WTC11 (cell line): ENCODE measurements around the gene UBE2D2. TPM values are rescaled to one million over a fixed set of nuclear protein-coding genes. Genes with fewer than 3 reads are reported as not detected.

Experiments
- ETV6 ChIP-seq: sonication (generic); formaldehyde crosslinking; IDR thresholded peaks from 2 replicates; pipeline ENCODE4 v1.8.1; 2022; ENCODE audit warnings: mild to moderate bottlenecking, missing genetic modification reagents
- GRHL2 ChIP-seq: fragments of 250-450 bp; sonication (Bioruptor Pico); IDR thresholded peaks from 2 replicates; pipeline ENCODE4 v1.8.0; 2022; ENCODE audit warnings: mild to moderate bottlenecking, moderate library complexity; ENCODE audit not compliant: insufficient replicate concordance, severe bottlenecking
- HMGA2 ChIP-seq: fragments of 250-450 bp; sonication (Bioruptor Pico); IDR thresholded peaks from 2 replicates; pipeline ENCODE4 v1.4.0; 2021; ENCODE audit warnings: mild to moderate bottlenecking, moderate library complexity
- JAZF1 ChIP-seq: fragments of 250-450 bp; sonication (Bioruptor Pico); IDR thresholded peaks from 2 replicates; pipeline ENCODE4 v1.9.0; 2021; ENCODE audit warnings: moderate library complexity, mild to moderate bottlenecking, inconsistent platforms
- OVOL2 ChIP-seq: fragments of 250-450 bp; sonication (Bioruptor Pico); IDR thresholded peaks from 2 replicates; pipeline ENCODE4 v1.9.0; 2021; ENCODE audit warnings: mild to moderate bottlenecking, borderline replicate concordance
- PRRX2 ChIP-seq: fragments of 250-450 bp; sonication (Bioruptor Pico); IDR thresholded peaks from 2 replicates; pipeline ENCODE4 v1.8.0; 2021; ENCODE audit warnings: mild to moderate bottlenecking
- SMAD3 ChIP-seq: sonication (generic); formaldehyde crosslinking; IDR thresholded peaks from 2 replicates; pipeline ENCODE4 v1.8.0; 2022; ENCODE audit warnings: missing genetic modification reagents, mild to moderate bottlenecking, borderline replicate concordance
- SMAD4 ChIP-seq: sonication (generic); formaldehyde crosslinking; IDR thresholded peaks from 2 replicates; pipeline ENCODE4 v1.8.0; 2022; ENCODE audit warnings: mild to moderate bottlenecking, missing genetic modification reagents
- TEAD4 ChIP-seq: sonication (generic); formaldehyde crosslinking; IDR thresholded peaks from 2 replicates; pipeline ENCODE4 v1.8.0; 2022; ENCODE audit warnings: mild to moderate bottlenecking, missing genetic modification reagents
- ZNF121 ChIP-seq: sonication (generic); formaldehyde crosslinking; IDR thresholded peaks from 2 replicates; pipeline ENCODE4 v1.8.0; 2023; ENCODE audit warnings: missing genetic modification reagents
- ZNF138 ChIP-seq: sonication (generic); formaldehyde crosslinking; conservative IDR thresholded peaks from 2 replicates; pipeline ENCODE4 v1.8.1; 2022; ENCODE audit warnings: mild to moderate bottlenecking, moderate library complexity, missing genetic modification reagents
- ZNF219 ChIP-seq: sonication (generic); formaldehyde crosslinking; IDR thresholded peaks from 2 replicates; pipeline ENCODE4 v1.8.0; 2023; ENCODE audit warnings: missing genetic modification reagents, mild to moderate bottlenecking, borderline replicate concordance
- ZNF263 ChIP-seq: sonication (generic); formaldehyde crosslinking; IDR thresholded peaks from 2 replicates; pipeline ENCODE4 v1.8.1; 2022; ENCODE audit warnings: low read depth, mild to moderate bottlenecking, moderate library complexity, missing genetic modification reagents
- ZNF671 ChIP-seq: fragments of 250-450 bp; sonication (Bioruptor Pico); IDR thresholded peaks from 2 replicates; pipeline ENCODE4 v1.8.0; 2021; ENCODE audit warnings: mild to moderate bottlenecking
- total RNA-seq: library from RNA; stranded (reverse); gene quantifications from 3 replicates; pipeline ENCODE4 v1.2.3, GENCODE V29; 2021
- TF ChIP-seq, protein P1 (sequence below): sonication (generic); formaldehyde crosslinking; conservative IDR thresholded peaks from 2 replicates; pipeline ENCODE4 v1.8.1; 2023; ENCODE audit warnings: mild to moderate bottlenecking, low read depth, missing genetic modification reagents, moderate library complexity
- TF ChIP-seq, protein P2 (sequence below): fragments of 250-450 bp; sonication (Bioruptor Pico); IDR thresholded peaks from 2 replicates; pipeline ENCODE4 v1.9.0; 2021; ENCODE audit warnings: mild to moderate bottlenecking
- TF ChIP-seq, protein P3 (sequence below): sonication (generic); formaldehyde crosslinking; IDR thresholded peaks from 2 replicates; pipeline ENCODE4 v1.8.1; 2023; ENCODE audit warnings: mild to moderate bottlenecking, moderate library complexity, missing genetic modification reagents
- TF ChIP-seq, protein P4 (sequence below): fragments of 250-450 bp; sonication (Bioruptor Pico); IDR thresholded peaks from 2 replicates; pipeline ENCODE4 v1.9.0; 2021; ENCODE audit warnings: mild to moderate bottlenecking
- TF ChIP-seq, protein P5 (sequence below): sonication (generic); formaldehyde crosslinking; IDR thresholded peaks from 2 replicates; pipeline ENCODE4 v1.8.1; 2023; ENCODE audit warnings: mild to moderate bottlenecking, missing genetic modification reagents
- TF ChIP-seq, protein P6 (sequence below): fragments of 250-450 bp; sonication (Bioruptor Pico); IDR thresholded peaks from 2 replicates; pipeline ENCODE4 v2.1.2; 2022; ENCODE audit warnings: mild to moderate bottlenecking, moderate library complexity
- TF ChIP-seq, protein P7 (sequence below): sonication (generic); formaldehyde crosslinking; IDR thresholded peaks from 2 replicates; pipeline ENCODE4 v1.8.1; 2022; ENCODE audit warnings: missing genetic modification reagents, borderline replicate concordance
- TF ChIP-seq, protein P8 (sequence below): sonication (generic); formaldehyde crosslinking; IDR thresholded peaks from 2 replicates; pipeline ENCODE4 v1.8.1; 2022; ENCODE audit warnings: low read depth, missing genetic modification reagents, borderline replicate concordance
- TF ChIP-seq, protein P9 (sequence below): fragments of 250-450 bp; sonication (Bioruptor Pico); IDR thresholded peaks from 2 replicates; pipeline ENCODE4 v1.8.0; 2021; ENCODE audit warnings: mild to moderate bottlenecking

Gene UBE2D2
- total RNA-seq, 1 experiment from 2014 or later, result 183 TPM

DNA sequence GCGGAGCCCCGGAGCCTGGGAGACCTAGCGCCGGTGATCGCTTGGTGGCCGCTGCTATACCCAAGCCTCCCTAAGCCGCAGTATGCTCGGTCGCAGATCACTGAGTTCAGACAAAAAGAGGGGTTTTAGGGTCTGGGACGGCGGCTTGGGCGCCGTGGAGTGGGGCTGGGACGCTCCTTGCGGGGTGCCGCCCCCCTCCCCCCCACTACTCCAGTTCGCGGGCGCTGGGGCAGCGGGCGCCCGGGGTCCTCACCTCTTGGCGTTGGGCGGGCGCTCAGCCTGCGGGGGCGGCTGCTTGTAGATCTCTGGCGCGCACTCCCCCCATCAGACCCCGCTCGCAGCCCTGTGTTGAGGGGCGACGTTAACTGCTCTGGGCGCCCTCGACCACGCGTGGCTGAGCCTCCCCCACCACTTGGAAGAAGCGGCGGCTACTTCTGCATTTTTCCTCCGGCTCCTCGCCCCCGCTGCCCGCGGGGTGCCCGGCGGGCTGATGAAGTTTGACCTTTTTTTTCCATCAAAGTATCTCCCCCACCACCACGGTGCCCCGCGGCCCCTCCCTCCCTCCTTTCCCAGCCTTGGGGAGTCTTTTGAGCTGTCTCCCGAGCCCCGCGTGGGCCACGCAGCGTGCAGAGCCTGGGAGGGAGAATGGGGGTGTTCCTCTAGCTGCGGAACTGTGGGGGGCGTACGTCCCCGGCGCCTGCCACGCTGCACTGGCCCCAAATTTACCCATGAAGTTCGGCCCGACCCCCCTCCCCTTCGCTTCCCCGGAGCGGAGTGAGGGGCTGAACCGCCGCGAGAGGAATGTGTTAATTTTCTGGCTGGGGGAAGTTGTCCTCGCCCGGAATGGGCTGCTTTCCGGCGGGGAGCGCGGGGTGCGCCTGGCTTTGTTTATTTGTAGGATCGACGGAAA, 88.2 kb downstream of the UBE2D2 start (continued):
- TF ChIP-seq, protein P1, sequence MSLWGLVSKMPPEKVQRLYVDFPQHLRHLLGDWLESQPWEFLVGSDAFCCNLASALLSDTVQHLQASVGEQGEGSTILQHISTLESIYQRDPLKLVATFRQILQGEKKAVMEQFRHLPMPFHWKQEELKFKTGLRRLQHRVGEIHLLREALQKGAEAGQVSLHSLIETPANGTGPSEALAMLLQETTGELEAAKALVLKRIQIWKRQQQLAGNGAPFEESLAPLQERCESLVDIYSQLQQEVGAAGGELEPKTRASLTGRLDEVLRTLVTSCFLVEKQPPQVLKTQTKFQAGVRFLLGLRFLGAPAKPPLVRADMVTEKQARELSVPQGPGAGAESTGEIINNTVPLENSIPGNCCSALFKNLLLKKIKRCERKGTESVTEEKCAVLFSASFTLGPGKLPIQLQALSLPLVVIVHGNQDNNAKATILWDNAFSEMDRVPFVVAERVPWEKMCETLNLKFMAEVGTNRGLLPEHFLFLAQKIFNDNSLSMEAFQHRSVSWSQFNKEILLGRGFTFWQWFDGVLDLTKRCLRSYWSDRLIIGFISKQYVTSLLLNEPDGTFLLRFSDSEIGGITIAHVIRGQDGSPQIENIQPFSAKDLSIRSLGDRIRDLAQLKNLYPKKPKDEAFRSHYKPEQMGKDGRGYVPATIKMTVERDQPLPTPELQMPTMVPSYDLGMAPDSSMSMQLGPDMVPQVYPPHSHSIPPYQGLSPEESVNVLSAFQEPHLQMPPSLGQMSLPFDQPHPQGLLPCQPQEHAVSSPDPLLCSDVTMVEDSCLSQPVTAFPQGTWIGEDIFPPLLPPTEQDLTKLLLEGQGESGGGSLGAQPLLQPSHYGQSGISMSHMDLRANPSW, result no peak
- TF ChIP-seq ZNF121 (CRISPR knock-in tag), result peak; percentile 60; the same call in 1 of the 2 replicates
- no peak for TF ChIP-seq ZNF138 (CRISPR knock-in tag)
- no peak for TF ChIP-seq OVOL2 (CRISPR knock-in tag)
- TF ChIP-seq, protein P2, sequence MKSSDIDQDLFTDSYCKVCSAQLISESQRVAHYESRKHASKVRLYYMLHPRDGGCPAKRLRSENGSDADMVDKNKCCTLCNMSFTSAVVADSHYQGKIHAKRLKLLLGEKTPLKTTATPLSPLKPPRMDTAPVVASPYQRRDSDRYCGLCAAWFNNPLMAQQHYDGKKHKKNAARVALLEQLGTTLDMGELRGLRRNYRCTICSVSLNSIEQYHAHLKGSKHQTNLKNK (CRISPR knock-in tag), result no peak
- TF ChIP-seq, protein P3, sequence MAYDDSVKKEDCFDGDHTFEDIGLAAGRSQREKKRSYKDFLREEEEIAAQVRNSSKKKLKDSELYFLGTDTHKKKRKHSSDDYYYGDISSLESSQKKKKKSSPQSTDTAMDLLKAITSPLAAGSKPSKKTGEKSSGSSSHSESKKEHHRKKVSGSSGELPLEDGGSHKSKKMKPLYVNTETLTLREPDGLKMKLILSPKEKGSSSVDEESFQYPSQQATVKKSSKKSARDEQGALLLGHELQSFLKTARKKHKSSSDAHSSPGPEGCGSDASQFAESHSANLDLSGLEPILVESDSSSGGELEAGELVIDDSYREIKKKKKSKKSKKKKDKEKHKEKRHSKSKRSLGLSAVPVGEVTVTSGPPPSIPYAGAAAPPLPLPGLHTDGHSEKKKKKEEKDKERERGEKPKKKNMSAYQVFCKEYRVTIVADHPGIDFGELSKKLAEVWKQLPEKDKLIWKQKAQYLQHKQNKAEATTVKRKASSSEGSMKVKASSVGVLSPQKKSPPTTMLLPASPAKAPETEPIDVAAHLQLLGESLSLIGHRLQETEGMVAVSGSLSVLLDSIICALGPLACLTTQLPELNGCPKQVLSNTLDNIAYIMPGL (CRISPR knock-in tag), result 0 out of 2 replicates have a peak, but pooled peaks have one; percentile 28
- no peak for TF ChIP-seq TEAD4 (CRISPR knock-in tag)
- TF ChIP-seq, protein P4, sequence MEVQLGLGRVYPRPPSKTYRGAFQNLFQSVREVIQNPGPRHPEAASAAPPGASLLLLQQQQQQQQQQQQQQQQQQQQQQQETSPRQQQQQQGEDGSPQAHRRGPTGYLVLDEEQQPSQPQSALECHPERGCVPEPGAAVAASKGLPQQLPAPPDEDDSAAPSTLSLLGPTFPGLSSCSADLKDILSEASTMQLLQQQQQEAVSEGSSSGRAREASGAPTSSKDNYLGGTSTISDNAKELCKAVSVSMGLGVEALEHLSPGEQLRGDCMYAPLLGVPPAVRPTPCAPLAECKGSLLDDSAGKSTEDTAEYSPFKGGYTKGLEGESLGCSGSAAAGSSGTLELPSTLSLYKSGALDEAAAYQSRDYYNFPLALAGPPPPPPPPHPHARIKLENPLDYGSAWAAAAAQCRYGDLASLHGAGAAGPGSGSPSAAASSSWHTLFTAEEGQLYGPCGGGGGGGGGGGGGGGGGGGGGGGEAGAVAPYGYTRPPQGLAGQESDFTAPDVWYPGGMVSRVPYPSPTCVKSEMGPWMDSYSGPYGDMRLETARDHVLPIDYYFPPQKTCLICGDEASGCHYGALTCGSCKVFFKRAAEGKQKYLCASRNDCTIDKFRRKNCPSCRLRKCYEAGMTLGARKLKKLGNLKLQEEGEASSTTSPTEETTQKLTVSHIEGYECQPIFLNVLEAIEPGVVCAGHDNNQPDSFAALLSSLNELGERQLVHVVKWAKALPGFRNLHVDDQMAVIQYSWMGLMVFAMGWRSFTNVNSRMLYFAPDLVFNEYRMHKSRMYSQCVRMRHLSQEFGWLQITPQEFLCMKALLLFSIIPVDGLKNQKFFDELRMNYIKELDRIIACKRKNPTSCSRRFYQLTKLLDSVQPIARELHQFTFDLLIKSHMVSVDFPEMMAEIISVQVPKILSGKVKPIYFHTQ (CRISPR knock-in tag), result no peak
- TF ChIP-seq ZNF219 (CRISPR knock-in tag), result no peak
- TF ChIP-seq SMAD3 (CRISPR knock-in tag), result no peak
- no peak for TF ChIP-seq ETV6
- TF ChIP-seq, protein P5, sequence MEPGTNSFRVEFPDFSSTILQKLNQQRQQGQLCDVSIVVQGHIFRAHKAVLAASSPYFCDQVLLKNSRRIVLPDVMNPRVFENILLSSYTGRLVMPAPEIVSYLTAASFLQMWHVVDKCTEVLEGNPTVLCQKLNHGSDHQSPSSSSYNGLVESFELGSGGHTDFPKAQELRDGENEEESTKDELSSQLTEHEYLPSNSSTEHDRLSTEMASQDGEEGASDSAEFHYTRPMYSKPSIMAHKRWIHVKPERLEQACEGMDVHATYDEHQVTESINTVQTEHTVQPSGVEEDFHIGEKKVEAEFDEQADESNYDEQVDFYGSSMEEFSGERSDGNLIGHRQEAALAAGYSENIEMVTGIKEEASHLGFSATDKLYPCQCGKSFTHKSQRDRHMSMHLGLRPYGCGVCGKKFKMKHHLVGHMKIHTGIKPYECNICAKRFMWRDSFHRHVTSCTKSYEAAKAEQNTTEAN, result no peak
- TF ChIP-seq SMAD4 (CRISPR knock-in tag), result no peak
- no peak for TF ChIP-seq HMGA2
- TF ChIP-seq ZNF671 (CRISPR knock-in tag), result no peak
- TF ChIP-seq PRRX2 (CRISPR knock-in tag), result no peak
- TF ChIP-seq JAZF1 (CRISPR knock-in tag), result no peak
- TF ChIP-seq, protein P6, sequence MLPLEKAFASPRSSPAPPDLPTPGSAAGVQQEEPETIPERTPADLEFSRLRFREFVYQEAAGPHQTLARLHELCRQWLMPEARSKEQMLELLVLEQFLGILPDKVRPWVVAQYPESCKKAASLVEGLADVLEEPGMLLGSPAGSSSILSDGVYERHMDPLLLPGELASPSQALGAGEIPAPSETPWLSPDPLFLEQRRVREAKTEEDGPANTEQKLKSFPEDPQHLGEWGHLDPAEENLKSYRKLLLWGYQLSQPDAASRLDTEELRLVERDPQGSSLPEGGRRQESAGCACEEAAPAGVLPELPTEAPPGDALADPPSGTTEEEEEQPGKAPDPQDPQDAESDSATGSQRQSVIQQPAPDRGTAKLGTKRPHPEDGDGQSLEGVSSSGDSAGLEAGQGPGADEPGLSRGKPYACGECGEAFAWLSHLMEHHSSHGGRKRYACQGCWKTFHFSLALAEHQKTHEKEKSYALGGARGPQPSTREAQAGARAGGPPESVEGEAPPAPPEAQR (CRISPR knock-in tag), result no peak
- TF ChIP-seq, protein P7, sequence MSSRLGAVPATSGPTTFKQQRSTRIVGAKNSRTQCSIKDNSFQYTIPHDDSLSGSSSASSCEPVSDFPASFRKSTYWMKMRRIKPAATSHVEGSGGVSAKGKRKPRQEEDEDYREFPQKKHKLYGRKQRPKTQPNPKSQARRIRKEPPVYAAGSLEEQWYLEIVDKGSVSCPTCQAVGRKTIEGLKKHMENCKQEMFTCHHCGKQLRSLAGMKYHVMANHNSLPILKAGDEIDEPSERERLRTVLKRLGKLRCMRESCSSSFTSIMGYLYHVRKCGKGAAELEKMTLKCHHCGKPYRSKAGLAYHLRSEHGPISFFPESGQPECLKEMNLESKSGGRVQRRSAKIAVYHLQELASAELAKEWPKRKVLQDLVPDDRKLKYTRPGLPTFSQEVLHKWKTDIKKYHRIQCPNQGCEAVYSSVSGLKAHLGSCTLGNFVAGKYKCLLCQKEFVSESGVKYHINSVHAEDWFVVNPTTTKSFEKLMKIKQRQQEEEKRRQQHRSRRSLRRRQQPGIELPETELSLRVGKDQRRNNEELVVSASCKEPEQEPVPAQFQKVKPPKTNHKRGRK, result no peak
- TF ChIP-seq GRHL2 (CRISPR knock-in tag), result no peak
- TF ChIP-seq, protein P8, sequence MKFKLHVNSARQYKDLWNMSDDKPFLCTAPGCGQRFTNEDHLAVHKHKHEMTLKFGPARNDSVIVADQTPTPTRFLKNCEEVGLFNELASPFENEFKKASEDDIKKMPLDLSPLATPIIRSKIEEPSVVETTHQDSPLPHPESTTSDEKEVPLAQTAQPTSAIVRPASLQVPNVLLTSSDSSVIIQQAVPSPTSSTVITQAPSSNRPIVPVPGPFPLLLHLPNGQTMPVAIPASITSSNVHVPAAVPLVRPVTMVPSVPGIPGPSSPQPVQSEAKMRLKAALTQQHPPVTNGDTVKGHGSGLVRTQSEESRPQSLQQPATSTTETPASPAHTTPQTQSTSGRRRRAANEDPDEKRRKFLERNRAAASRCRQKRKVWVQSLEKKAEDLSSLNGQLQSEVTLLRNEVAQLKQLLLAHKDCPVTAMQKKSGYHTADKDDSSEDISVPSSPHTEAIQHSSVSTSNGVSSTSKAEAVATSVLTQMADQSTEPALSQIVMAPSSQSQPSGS (CRISPR knock-in tag), result no peak
- TF ChIP-seq, protein P9, sequence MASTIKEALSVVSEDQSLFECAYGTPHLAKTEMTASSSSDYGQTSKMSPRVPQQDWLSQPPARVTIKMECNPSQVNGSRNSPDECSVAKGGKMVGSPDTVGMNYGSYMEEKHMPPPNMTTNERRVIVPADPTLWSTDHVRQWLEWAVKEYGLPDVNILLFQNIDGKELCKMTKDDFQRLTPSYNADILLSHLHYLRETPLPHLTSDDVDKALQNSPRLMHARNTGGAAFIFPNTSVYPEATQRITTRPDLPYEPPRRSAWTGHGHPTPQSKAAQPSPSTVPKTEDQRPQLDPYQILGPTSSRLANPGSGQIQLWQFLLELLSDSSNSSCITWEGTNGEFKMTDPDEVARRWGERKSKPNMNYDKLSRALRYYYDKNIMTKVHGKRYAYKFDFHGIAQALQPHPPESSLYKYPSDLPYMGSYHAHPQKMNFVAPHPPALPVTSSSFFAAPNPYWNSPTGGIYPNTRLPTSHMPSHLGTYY (CRISPR knock-in tag), result no peak
- no peak for TF ChIP-seq ZNF263 (CRISPR knock-in tag)
